ENCODE results near the gene MME.

Gene MME

DNA sequence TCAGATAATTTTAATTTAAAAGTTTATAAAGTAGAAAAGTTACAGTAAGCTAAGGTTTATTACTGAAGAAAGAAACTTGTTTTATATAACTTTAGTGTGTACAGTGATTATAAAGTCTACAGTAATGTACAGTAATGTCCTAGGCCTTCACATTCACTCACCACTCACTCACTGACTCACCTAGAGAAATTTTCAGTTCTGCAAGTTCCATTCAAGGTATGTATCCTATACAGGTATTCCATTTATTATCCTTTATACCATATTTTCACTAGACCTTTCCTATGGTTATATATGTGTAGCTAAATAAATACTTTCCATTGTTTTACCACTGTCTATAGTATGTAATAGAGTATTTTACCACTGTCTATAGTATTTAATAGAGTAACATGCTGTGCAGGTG lies 33.2 kb upstream of the MME start:
- no peak for TF ChIP-seq CTCF (IDR thresholded peaks at IDR 0.05; ENCODE audit: low read depth, low read length)

DNA sequence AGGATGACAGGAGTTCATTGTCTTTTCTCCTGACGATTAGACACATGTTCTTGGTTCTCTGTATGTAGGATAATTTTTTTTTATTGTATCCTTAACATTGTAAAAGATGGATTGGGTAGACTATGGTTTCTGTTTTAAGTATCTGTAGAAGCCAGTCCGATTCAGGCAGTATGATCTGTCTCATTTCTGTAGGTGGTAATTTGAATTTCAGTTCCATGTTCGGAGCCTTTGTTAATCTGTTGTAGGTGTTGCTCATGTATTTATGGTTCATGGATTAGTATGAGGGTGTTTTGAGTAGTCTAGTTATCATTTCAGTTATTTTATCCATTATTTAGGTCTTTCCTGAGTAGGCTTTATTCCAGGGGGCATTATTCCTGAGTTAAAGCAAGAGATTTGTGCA lies 32.4 kb upstream of the MME start:
- no peak for DNase-seq (ENCODE audit: extremely low read depth, low read depth)
- TF ChIP-seq CTCF (IDR thresholded peaks at IDR 0.05; ENCODE audit: low read depth, low read length): no peak

More for the DNA sequence above, 33.2 kb upstream of the MME start:
- DNase-seq (ENCODE audit: extremely low read depth, low read depth): no peak

DNA sequence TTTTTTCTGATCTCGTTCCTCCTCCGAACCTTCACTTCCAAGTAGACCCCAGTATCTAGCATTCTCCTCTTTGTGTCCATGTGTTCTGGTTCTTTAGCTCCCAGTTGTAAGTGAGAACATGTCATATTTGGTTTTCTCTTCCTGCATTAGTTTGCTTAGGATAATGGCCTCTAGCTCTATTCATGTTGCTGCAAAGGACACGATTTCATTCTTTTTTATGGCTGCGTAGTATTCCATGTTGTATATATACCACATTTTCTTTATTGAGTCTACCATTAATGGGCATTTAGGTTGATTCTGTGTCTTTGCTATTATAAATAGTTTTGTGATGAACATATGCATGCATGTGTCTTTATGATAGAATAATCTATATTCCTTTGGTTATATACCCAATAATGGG lies 30.2 kb upstream of the MME start:
- TF ChIP-seq CTCF (IDR thresholded peaks at IDR 0.05; ENCODE audit: low read depth, low read length): no peak
- no peak for DNase-seq (ENCODE audit: extremely low read depth, low read depth)

- TF ChIP-seq CTCF (IDR thresholded peaks at IDR 0.05; ENCODE audit: low read depth, low read length): no peak
- DNase-seq (ENCODE audit: extremely low read depth, low read depth): no peak
These were observed 27.6 kb upstream of the MME start for GRCh38 chr3:155052470-155052869.

GRCh38 chr3:155053756-155054155 lies 26.4 kb upstream of the MME start:
- DNase-seq (ENCODE audit: extremely low read depth, low read depth): no peak
- TF ChIP-seq CTCF (IDR thresholded peaks at IDR 0.05; ENCODE audit: low read depth, low read length): no peak

DNA sequence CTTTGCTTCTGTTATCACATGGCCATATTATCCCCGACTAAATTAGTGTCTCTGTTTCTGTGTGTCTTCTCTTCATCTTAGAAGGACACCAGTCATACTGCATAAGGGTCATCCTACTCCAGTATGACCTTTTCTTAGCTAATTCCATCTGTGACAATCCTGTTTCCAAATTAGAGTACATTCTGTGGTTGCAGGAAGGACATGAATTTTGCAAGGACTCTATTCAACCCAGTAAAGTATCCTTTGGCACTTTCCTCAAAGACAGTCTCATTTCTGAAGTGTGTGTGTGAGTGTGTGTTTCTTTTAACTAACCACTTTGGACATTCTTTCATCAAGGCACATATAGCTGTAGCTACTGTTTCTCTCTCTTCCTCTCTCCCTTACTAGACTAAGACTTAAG lies 15.2 kb upstream of the MME start:
- TF ChIP-seq CTCF (IDR thresholded peaks at IDR 0.05; ENCODE audit: low read depth, low read length): no peak
- no peak for DNase-seq (ENCODE audit: extremely low read depth, low read depth)

DNA sequence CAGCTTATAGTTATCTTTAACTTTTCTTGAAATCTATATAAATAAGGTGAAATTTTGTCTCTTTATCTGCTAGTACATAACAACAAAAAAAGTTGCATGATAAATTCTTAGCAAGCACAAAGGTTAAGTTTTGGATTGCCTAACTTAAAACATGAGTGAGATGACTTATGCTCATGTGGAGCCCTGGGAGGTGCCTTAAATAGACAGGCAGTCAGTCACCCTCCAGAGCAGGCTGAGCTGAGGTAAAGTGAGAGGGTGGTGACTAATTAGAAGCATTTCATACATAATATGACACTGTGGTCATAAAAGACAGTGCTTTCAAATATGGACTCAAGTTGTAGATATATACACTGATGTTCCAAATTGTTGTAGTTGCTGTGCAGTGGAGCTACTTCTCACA lies 14.6 kb upstream of the MME start:
- no peak for DNase-seq (ENCODE audit: extremely low read depth, low read depth)
- no peak for TF ChIP-seq CTCF (IDR thresholded peaks at IDR 0.05; ENCODE audit: low read depth, low read length)

Measured in AG09319 (cell line).